Prostate gland (tissue), 2 donors: ENCODE measurements around the gene GDF15. TPM values are rescaled to one million over a fixed set of nuclear protein-coding genes. Genes with fewer than 3 reads are reported as not detected.

ENCODE experiments used
- DNase-seq: peaks from one replicate; pipeline ENCODE4 v3.0.0-alpha.2; 2019; ENCODE audit warnings: low spot score
- H3K27ac ChIP-seq, 2 donors: fragments of 200-600 bp; sonication (generic); 2 replicates each; pipeline ENCODE4 v1.5.1; 2017 to 2019
- H3K27me3 ChIP-seq: fragments of 200-600 bp; sonication (generic); replicated peaks from 2 replicates; pipeline ENCODE4 v1.5.1; 2019; ENCODE audit not compliant: insufficient read depth
- H3K36me3 ChIP-seq, 2 donors: fragments of 200-600 bp; sonication (generic); 1 replicate in 1 of 2; 2 replicates in 1 of 2; pipeline versions ENCODE4 v1.5.1 to v1.8.1; 2017 to 2019
- H3K4me1 ChIP-seq: fragments of 200-600 bp; sonication (generic); replicated peaks from 2 replicates; pipeline ENCODE4 v1.5.1; 2019
- H3K4me3 ChIP-seq, 2 donors: fragments of 200-600 bp; sonication (generic); 2 replicates each; pipeline ENCODE4 v1.5.1; 2017 to 2019
- H3K9me3 ChIP-seq: fragments of 200-600 bp; sonication (generic); 2 replicates; pipeline ENCODE4 v1.5.1; 2017
- POLR2A ChIP-seq: fragments of 450-650 bp; IDR thresholded peaks from one replicate; pipeline ENCODE4 v1.6.1; 2016; ENCODE audit warnings: antibody characterized with exemption, mild to moderate bottlenecking
- POLR2AphosphoS5 ChIP-seq: sonication (generic); formaldehyde crosslinking; IDR thresholded peaks from one replicate; pipeline ENCODE4 v1.6.1; 2017; ENCODE audit warnings: antibody characterized with exemption
- WGBS: methylation state at CpG from one replicate; pipeline ENCODE4 v1.1.5; 2018; 5-methylcytosine and 5-hydroxymethylcytosine counted together
- intact Hi-C: fragments of 100-400 bp; cut with DNase I; formaldehyde crosslinking; loops from one replicate; pipeline ENCODE4 v1.14.2; 2022
- total RNA-seq, 2 donors: library from RNA; depleted of rRNA; stranded (reverse); fragments of >200 nt; gene quantifications; one replicate each; pipeline ENCODE4 v1.1.0, GENCODE V29; 2016
- TF ChIP-seq, protein P1 (sequence below), 4 experiments: fragments of 200-600 bp in 2 of 4; fragments of 450-650 bp in 2 of 4; sonication (generic) in 2 of 4; IDR thresholded peaks; 1 replicate in 3 of 4; 2 replicates in 1 of 4; pipeline ENCODE4 v1.5.1; 2016 to 2019; ENCODE audit warnings: antibody characterized with exemption in 4 of 4, mild to moderate bottlenecking in 2 of 4, moderate library complexity in 2 of 4

GDF15 gene
- total RNA-seq, 2 donors from 2014 or later: 49.6 to 136 TPM

DNA sequence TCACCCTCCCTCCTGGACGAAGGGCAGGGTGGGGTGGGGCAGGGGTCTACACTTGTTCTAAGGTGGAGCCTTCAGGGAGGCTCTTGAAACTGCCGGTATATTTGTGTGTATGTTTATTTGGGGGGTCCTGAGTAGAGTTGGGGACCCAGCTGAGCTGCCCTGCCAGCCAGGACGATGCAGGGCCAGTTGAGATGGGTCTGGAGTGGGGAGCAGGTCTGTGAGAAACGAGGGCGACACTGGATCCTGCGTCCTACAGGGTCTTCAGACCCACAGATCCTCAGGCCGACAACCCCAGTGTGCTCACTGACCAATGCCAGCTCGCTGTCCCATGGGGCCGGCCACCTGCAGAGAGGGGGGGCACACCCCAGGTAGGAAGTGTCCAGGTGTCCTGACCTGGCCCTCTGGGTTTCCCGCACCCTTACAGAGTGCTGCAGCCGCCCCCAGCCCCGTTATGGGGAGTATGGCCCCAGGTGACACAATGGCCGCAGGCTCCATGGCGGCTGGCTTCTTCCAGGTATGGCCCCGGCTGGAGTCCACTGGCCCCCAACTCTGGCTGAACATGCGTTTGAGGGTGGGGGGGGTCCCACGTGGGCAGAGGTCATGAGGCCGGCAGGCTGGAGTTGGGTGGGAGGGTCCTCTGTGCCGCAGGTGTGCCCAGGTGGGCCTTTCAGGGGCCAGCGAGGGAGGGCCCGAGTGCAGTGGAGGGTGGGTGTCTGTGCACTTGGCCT, 44.6 kb downstream of the GDF15 start:
- Histone ChIP-seq H3K4me1 (no peaks in the 10 kb centered on the region), H3K9me3 (no peaks in the 10 kb centered on the region), H3K27ac (no peak overlapping the region), H3K27me3 (no peaks in the 10 kb centered on the region), H3K4me3 (no peak overlapping the region), H3K36me3 (no peaks in the 10 kb centered on the region)
- DNase-seq: no peak
- intact Hi-C loops: no loop called here
- 86% methylated on average over 20 of the region's 21 CpGs for WGBS
- TF ChIP-seq POLR2A: no peak
- TF ChIP-seq, protein P1, sequence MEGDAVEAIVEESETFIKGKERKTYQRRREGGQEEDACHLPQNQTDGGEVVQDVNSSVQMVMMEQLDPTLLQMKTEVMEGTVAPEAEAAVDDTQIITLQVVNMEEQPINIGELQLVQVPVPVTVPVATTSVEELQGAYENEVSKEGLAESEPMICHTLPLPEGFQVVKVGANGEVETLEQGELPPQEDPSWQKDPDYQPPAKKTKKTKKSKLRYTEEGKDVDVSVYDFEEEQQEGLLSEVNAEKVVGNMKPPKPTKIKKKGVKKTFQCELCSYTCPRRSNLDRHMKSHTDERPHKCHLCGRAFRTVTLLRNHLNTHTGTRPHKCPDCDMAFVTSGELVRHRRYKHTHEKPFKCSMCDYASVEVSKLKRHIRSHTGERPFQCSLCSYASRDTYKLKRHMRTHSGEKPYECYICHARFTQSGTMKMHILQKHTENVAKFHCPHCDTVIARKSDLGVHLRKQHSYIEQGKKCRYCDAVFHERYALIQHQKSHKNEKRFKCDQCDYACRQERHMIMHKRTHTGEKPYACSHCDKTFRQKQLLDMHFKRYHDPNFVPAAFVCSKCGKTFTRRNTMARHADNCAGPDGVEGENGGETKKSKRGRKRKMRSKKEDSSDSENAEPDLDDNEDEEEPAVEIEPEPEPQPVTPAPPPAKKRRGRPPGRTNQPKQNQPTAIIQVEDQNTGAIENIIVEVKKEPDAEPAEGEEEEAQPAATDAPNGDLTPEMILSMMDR (IDR thresholded peaks at IDR 0.05): no peak

DNA sequence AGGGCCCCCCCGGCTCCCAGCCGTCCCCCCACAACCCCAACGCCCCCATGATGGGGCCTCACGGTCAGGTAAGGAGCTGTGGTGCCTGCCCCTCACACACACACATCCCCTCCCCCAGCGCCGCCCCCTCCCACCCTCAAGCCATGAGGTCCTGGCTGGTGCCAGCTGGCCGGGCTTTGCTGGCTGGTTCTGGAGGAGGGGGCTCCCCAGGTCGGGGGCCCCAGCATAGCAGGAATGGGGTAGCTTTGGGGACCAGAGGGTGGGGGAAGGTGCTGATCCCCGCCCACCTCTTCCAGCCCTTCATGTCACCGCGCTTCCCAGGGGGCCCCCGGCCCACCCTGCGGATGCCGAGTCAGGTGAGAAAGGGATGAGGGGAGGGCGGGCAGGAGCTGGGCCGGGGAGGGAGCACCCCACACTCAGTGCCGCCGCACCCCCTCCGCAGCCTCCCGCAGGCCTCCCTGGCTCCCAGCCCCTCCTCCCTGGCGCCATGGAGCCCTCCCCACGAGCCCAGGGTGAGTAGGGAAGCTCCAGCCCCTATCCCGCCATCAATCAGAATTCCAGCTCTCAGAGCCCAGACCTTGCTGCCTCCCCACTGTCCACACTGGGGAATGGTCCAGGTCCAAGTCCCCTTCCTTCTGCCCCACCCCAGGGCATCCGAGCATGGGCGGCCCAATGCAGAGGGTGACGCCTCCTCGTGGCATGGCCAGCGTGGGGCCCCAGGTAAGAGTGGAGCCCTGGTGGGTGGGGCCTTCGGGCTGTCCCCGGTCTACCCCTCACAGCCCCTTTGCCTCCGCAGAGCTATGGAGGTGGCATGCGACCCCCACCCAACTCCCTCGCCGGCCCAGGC, 45.6 kb downstream of the GDF15 start:
- no peak for DNase-seq
- Histone ChIP-seq H3K27ac (no peak overlapping the region), H3K4me3 (no peak overlapping the region), H3K27me3 (no peaks in the 10 kb centered on the region), H3K36me3 (no peaks in the 10 kb centered on the region), H3K4me1 (no peaks in the 10 kb centered on the region), H3K9me3 (no peaks in the 10 kb centered on the region)
- intact Hi-C loops: no loop called here
- WGBS: 72% methylated on average over 30 of the region's 34 CpGs
- TF ChIP-seq, protein P1 (IDR thresholded peaks at IDR 0.05): no peak
- no peak for TF ChIP-seq POLR2AphosphoS5
- no peak for TF ChIP-seq POLR2A

GRCh38 chr19:18432275-18433014, 46.5 kb downstream of the GDF15 start:
- 67% methylated on average over 13 of the region's 13 CpGs for WGBS
- peak overlapping the region; percentile 71 to 73 for H3K27ac ChIP-seq
- peaks cover 2% of the 10 kb centered on the region for H3K4me1 ChIP-seq
- no peaks in the 10 kb centered on the region for H3K36me3 ChIP-seq
- peak overlapping the region; percentile 43 to 47 for H3K4me3 ChIP-seq
- H3K9me3 ChIP-seq: no peaks in the 10 kb centered on the region
- H3K27me3 ChIP-seq: no peaks in the 10 kb centered on the region
- intact Hi-C loops: no loop called here
- no peak for TF ChIP-seq POLR2A
- DNase-seq: no peak

DNA sequence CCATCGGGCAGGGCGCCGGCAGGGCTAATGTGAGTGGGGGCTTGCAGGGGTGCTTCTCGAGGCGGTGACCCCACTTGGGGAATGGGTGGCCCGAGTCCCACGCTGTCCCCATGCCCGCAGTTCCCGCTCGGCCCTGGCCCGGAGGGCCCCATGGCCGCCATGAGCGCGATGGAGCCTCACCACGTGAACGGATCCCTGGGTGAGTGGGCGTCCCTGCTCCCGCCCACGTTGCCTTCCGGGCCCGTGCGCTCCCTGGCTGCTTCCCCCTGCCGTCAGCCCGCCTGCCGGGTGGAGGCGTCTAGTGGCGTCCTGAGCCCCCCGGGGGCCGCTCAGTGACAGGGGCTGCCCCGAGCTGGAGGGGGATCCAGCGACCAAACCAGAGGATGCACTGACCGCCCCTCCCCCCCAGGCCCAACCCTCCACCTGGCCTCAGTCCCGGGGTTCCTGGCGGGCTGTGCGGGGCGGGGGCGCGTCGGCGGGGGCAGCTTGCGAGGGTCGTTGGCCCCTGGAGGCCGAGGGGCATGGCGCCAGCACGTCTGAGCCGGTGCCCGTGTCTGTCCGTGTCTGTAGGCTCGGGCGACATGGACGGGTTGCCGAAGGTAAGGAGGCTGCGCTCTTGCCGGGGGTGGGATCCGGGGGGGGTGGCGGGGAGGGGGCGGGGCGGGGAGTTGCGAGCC, 47.2 kb downstream of the GDF15 start:
- intact Hi-C loops: no loop called here
- H3K4me1 ChIP-seq: peaks cover 2% of the 10 kb centered on the region
- H3K9me3 ChIP-seq: no peaks in the 10 kb centered on the region
- peak overlapping the region; percentile 71 to 73 for H3K27ac ChIP-seq
- no peaks in the 10 kb centered on the region for H3K27me3 ChIP-seq
- peak overlapping the region; percentile 43 to 47 for H3K4me3 ChIP-seq
- WGBS: 17% methylated on average over 19 of the region's 59 CpGs
- TF ChIP-seq POLR2A (no peak), POLR2AphosphoS5 (no peak)
- TF ChIP-seq, protein P1 (IDR thresholded peaks at IDR 0.05): no peak
- no peak for DNase-seq
- no peaks in the 10 kb centered on the region for H3K36me3 ChIP-seq
